Measurements from ENCODE around the gene ADO.
A peak's percentile ranks its signal among the peaks of the same experiment; 100 is the strongest.
"Not testable (repeated sequence)": the region's sequence is repeated elsewhere in the genome, so short reads cannot be mapped to it uniquely, and the experiment has no call there.

Gene ADO

GRCh38 chr10:62804356-62805230 lies at the start of gene ADO:
ADO (plus strand) TSS chr10:62804720; CDS start chr10:62805060, 340 bp downstream.
- peak; percentile 53 for DNase-seq (ENCODE audit: low read depth)

- DNase-seq (ENCODE audit: low read depth) = no peak
Observed at GRCh38 chr10:62754963-62755362, 49.6 kb upstream of the ADO start.

- DNase-seq (ENCODE audit: low read depth) = no peak
Observed at GRCh38 chr10:62755662-62756653, 48.6 kb upstream of the ADO start.

GRCh38 chr10:62759599-62760175 lies 44.8 kb upstream of the ADO start:
- DNase-seq (ENCODE audit: low read depth) = no peak

DNA sequence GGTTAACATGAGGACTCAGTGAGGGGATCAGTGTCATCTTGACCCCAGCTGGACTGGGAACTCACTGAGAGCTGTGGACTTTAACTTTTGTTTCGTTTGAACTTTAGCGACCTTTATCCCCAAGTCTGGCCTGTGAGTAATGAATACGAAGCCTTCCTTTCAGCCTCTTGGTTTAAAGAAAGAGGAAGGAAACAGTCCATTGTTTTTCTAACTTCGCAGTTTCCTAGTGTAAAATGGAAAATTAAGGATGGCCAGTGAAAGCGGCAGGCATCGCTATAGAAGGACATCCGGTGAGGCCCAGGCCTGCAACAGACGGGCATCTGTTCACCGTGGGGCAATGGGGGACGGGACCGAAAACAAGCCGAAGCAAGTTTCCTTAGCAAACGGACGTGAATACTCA lies 44.1 kb upstream of the ADO start:
- no peak for DNase-seq (ENCODE audit: low read depth)

DNA sequence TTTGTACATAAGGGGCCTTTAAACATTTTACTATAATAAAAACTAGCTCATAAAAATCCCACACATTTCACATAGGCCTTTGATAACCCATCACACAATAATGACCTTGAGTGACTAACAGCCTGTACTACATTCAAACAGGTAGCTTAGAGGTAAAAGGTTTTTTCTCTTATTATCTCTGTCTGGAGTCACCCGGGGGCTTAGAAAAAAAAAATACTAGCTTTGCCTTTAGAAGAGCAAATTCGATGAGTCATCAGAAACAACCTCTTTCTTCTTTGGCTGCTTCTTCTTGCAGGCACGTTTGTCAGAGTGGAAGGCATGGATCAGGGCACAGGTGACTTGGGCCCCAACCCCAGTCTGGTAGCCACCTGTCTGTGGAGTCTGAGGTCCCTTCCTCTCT lies 43.4 kb upstream of the ADO start:
- no peak for DNase-seq (ENCODE audit: low read depth)

DNA sequence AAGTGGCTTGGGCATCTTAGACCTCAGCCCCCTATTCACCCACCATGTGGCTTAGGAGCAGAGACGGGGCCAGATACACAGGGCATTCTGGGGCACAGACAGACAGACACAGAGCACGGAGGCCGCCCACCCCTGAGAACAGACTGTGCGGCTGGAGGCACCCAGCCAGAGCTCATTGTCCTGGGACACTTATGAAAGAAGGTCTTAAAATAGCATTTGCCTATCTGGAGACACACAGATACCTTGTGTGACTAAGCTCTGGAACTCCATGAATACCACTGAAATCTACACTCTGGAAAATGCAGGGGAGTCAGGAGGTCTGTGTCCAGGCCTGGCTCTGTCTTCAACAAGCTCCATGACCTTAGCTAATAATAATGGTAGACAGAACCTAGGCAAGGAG lies 41.4 kb upstream of the ADO start:
- DNase-seq (ENCODE audit: low read depth) = no peak

DNA sequence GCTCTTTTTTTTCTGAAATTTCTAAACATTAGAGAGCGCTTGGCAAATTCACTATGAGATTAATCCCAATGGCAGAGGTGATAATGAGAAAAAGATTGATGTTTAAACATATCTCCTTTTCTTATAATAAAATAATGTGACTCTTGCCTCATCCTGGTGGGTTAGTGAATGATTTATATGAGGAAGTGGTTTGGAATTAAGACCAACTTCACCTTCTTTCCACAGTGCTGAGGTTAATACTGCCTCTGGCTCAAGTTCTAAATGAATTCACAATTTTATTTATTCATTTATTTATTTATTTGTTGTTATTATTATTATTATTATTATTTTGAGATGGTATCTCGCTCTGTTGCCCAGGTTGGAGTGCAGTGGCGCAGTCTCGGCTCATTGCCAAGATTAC lies 40.5 kb upstream of the ADO start:
- DNase-seq (ENCODE audit: low read depth) = no peak

- no peak for DNase-seq (ENCODE audit: low read depth)
Observed at GRCh38 chr10:62765726-62766125, 38.8 kb upstream of the ADO start.

GRCh38 chr10:62766386-62766785 lies 38.1 kb upstream of the ADO start:
- no peak for DNase-seq (ENCODE audit: low read depth)

- no peak for DNase-seq (ENCODE audit: low read depth)
Observed at GRCh38 chr10:62769574-62770242, 34.8 kb upstream of the ADO start.

DNA sequence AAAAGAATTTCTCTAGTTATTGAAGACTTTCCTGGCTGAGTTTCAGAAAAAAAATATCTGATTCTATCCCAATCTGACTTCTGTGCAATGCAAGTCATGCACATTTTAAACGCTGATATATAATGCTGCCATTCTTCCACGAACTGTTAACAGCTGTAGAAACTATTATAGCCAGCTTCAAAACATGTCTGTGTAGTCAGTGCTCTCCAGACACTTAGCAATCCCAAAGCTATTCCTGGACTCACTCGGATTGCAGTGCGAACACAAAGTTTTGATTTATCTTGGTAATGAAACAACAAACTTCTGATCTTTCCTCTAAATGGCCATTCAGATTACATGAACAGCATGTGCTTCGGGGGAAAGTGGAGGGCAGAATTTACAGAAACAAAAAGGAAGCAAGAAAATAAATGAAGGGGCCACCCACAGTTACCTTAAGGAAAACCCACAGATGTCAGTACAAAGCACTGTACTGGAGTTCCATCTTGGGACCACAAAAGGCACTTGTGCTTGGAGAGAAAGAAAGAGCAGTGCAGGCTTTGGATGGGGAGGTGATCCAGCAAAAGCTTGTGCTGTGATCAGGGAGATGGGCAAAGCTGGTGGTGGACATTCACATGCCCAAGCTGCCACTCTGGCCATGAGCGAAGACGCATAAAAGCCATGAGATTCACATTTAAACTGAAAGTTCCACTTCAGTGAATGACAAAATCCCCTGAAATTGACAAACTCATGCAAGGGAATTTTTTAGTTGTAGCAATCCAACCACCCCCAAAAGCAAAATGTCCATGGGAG lies 32.1 kb upstream of the ADO start:
- no peak for DNase-seq (ENCODE audit: low read depth)

- no peak for DNase-seq (ENCODE audit: low read depth)
Observed at GRCh38 chr10:62778125-62778524, 26.4 kb upstream of the ADO start.

DNA sequence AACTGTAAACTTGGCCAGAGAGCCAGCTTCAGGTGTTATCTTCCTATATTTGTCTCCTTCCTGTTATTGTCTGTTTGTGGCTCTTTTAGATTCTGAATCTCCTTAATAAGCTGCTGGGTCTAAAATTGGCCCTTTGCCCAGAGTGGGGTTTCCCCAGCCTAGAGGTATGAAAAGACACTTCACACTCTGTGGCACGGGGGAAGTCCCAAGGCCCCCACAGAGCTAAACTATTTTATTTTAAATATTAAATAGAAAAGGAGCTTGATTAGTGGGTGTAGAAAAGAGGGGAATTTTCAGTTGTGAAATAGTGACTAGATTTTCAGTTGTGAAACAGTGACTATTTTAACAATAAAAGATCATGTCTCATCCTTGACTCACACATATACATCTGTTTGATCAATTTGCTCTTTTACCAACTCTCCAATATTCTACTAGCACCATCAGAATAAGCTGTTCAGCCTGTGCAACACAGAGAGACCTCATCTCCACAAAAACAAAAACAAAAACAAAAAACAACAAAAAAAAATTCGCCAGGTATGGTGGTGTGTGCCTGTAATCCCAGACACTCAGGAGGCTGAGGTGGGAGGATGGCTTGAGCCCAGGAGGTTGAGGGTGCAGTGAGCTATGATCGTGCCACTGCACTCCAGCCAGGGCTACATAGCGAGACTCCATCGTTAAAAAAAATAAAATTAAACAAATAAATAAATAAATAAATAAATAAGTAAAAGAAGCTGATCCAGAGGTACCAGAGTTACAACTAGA lies 24.9 kb upstream of the ADO start:
- DNase-seq (ENCODE audit: low read depth) = peak; percentile 44

DNA sequence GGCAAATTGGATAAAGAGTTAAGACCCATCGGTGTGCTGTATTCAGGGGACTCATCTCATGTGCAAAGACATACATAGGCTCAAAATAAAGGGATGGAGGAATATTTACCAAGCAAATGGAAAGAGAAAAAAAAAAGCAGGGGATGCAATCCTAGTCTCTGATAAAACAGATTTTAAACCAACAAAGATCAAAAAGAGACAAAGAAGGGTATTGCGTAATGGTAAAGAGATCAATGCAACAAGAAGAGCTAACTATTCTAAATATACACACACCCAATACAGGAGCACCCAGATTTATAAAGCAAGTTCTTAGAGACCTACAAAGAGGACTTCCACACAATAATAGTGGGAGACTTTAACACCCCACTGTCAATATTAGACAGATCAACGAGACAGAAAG lies 20.0 kb upstream of the ADO start:
- DNase-seq (ENCODE audit: low read depth) = not testable (repeated sequence)

DNA sequence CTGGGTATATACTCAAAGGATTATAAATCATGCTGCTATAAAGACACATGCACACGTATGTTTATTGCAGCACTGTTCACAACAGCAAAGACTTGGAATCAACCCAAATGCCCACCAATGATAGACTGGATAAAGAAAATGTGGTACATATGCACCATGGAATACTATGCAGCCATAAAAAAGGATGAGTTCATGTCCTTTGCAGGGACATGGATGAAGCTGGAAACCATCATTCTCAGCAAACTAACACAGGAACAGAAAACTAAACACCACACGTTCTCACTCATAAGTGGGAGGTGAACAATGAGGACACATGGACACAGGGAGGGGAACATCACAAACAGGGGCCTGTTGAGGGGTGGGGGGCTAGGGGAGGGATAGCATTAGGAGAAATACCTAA lies 16.2 kb upstream of the ADO start:
- not testable (repeated sequence) for DNase-seq (ENCODE audit: low read depth)

DNA sequence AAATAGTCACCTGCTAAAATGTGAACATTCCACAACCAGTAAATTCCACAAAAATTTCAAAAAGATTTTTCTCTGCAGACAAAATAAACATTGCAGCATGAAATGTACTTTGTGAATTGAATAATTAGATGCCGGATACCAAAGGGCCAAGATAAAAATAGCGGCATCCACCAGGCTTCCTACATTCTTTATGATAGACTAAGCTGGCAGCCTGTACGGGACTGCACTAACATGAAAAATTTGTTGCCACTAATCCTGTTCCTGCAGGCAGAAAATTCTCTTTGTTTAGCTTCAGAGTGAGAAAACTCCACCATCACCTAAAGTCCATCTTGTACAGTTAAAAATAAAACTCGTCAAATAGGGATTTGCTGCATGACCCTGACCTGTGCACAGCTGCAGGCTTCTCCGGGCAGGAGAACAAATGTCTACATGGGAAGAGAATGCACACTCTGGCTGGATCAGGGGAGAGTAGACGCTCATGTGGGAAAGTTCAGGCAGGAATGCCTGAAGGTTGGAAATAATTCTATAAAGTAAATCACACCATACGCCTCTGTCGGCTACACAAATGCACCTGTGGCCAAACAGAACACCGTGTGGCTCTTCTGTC lies 15.6 kb upstream of the ADO start:
- no peak for DNase-seq (ENCODE audit: low read depth)

DNA sequence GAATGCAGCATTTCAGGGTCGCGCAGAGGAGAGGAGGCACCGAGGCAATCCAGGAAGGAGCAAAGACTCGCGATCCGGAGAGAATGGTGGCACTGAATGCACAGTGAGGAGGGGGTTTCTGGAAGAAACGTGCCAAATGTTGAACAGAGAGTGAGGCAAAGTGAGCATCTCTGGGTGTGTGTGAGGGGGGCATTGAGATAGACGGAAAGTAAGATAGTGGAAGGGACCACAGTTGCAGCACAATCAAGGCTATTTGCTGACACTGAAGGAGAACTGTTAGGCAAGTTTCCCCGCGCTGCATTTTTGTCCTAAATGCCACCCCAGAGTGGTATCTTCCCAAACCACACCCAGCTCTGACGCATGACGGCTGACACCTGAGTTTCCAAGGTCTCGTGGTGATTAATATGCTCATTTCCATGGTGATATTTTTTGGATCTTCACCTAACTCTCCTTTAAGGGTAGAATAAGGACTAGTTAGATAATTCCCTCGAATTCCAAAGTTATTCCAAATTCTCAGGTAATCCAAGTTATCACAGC lies 14.4 kb upstream of the ADO start:
- no peak for DNase-seq (ENCODE audit: low read depth)

DNA sequence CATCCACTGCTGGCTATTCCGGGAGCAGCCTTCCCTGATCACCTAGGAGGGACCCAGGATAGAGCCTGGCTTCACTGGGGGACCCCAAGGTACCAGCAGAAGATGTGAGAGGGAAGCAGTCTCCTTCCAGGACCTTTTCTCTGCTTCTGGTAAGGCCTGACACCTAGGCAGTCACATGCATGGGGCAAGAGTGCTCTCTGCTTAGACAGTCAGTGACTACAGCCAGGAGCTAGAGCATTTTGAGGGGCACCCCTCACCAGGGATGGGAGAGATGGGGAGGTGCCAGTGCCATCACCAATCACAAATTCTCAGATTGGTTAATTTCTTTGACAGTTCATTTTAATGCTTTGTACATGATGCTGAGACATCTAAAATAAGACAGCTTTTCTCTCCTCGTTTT lies 13.9 kb upstream of the ADO start:
- no peak for DNase-seq (ENCODE audit: low read depth)

DNA sequence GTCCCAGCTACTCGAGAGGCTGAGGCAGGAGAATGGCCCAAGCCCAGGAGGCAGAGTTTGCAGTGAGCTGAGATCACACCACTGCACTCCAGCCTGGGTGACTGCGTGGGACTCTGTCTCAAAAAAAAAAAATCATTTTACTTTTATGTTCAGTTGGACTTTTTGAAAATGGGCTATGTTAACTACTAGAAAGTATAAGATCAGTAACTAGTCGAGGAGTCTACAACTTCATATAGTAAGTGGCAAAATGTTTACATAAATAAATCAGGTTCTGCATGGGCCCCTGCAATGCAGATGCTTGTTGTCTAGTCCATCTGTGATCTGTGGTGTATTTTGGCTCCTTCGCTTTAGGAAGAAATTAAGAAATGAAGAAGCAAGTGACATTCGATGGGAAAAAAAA lies 12.3 kb upstream of the ADO start:
- no peak for DNase-seq (ENCODE audit: low read depth)

All from stimulated activated CD8-positive, alpha-beta memory T cell treated with anti-CD3 and anti-CD28 coated beads, Interleukin-15, amount 100 ng/mL, for 24 hours (primary cell).